Ishikawa (cell line): ENCODE data around the gene ATXN10.

Experiments used
- NFIC ChIP-seq: IDR thresholded peaks from 2 replicates; pipeline ENCODE4 v1.6.1; 2012
- RAD21 ChIP-seq: IDR thresholded peaks from 2 replicates; pipeline ENCODE4 v1.6.1; 2012; ENCODE audit warnings: low read depth
- ZBTB7A ChIP-seq: IDR thresholded peaks from 2 replicates; pipeline ENCODE4 v1.6.1; 2012; ENCODE audit warnings: low read depth

GRCh38 chr22:45777852-45778375 lies 106.3 kb downstream of the ATXN10 start:
- no peak for TF ChIP-seq ZBTB7A
- no peak for TF ChIP-seq RAD21
- TF ChIP-seq NFIC = no peak
